Neural cell (in vitro differentiated cells): ENCODE measurements around the gene SUV39H1.

ENCODE experiments used
- CTCF ChIP-seq: fragments of 450-650 bp; IDR thresholded peaks from 2 replicates; pipeline ENCODE4 v1.5.1; 2014; ENCODE audit warnings: antibody characterized with exemption, mild to moderate bottlenecking, moderate library complexity; ENCODE audit not compliant: poor library complexity, severe bottlenecking
- MXI1 ChIP-seq: fragments of 450-650 bp; conservative IDR thresholded peaks from 2 replicates; pipeline ENCODE4 v1.6.1; 2014; ENCODE audit warnings: antibody characterized with exemption, mild to moderate bottlenecking; ENCODE audit not compliant: poor library complexity, severe bottlenecking
- POLR2AphosphoS5 ChIP-seq: IDR thresholded peaks from 2 replicates; pipeline ENCODE4 v1.6.1; 2012
- RAD21 ChIP-seq: fragments of 450-650 bp; conservative IDR thresholded peaks from 2 replicates; pipeline ENCODE4 v1.6.1; 2014; ENCODE audit warnings: antibody characterized with exemption, mild to moderate bottlenecking, moderate library complexity
- SMC3 ChIP-seq: fragments of 450-650 bp; conservative IDR thresholded peaks from 2 replicates; pipeline ENCODE4 v1.6.1; 2014; ENCODE audit warnings: antibody characterized with exemption, mild to moderate bottlenecking, moderate library complexity; ENCODE audit not compliant: poor library complexity

- no peak for TF ChIP-seq RAD21
- no peak for TF ChIP-seq CTCF
- TF ChIP-seq SMC3: no peak
- TF ChIP-seq POLR2AphosphoS5: no peak
- no peak for TF ChIP-seq MXI1
Observed at GRCh38 chrX:48696909-48697727, 584 bp downstream of the SUV39H1 start.
